Thyroid gland (tissue), 4 donors: ENCODE results near the gene DSCAM. TPM values are rescaled to one million over a fixed set of nuclear protein-coding genes. Genes with fewer than 3 reads are reported as not detected.
"Not testable (repeated sequence)": the region's sequence is repeated elsewhere in the genome, so short reads cannot be mapped to it uniquely, and the experiment has no call there.

Experiments
- DNase-seq, 2 donors: peaks; one replicate each; pipeline ENCODE4 v3.0.0-alpha.2; 2019
- H3K27ac ChIP-seq, 3 donors: fragments of 200-600 bp; sonication (generic); 1 replicate in 2 of 3; 2 replicates in 1 of 3; pipeline ENCODE4 v1.5.1; 2016 to 2019; ENCODE audit warnings: mild to moderate bottlenecking in 1 of 3, moderate library complexity in 1 of 3
- H3K27me3 ChIP-seq: fragments of 200-600 bp; sonication (generic); one replicate; pipeline ENCODE4 v1.5.1; 2019
- H3K36me3 ChIP-seq, 2 donors: fragments of 200-600 bp; sonication (generic); one replicate each; pipeline ENCODE4 v1.5.1; 2016 to 2019
- H3K4me1 ChIP-seq, 2 donors: fragments of 200-600 bp; sonication (generic); one replicate each; pipeline ENCODE4 v1.5.1; 2017 to 2019
- H3K4me3 ChIP-seq, 3 donors: fragments of 200-600 bp; sonication (generic); replicated peaks in 1 of 3; 1 replicate in 2 of 3; 2 replicates in 1 of 3; pipeline ENCODE4 v1.5.1; 2016; ENCODE audit warnings: mild to moderate bottlenecking in 1 of 3
- H3K9me3 ChIP-seq: fragments of 200-600 bp; sonication (generic); one replicate; pipeline ENCODE4 v1.5.1; 2017
- POLR2A ChIP-seq, 2 donors: fragments of 450-650 bp; IDR thresholded peaks; one replicate each; pipeline ENCODE4 v1.6.1; 2017; ENCODE audit warnings: antibody characterized with exemption in 2 of 2, mild to moderate bottlenecking in 2 of 2, moderate library complexity in 1 of 2
- WGBS, 2 donors: methylation state at CpG; one replicate each; pipeline ENCODE4 v1.1.5; 2017; 5-methylcytosine and 5-hydroxymethylcytosine counted together
- intact Hi-C: fragments of 100-400 bp; cut with DNase I; formaldehyde crosslinking; loops from one replicate; pipeline ENCODE4 v1.15.1; 2023
- total RNA-seq, 4 donors: library from RNA; depleted of rRNA; stranded (reverse); fragments of >200 nt; gene quantifications; one replicate each; pipeline ENCODE4 v1.2.3, GENCODE V29; 2016
- TF ChIP-seq, protein P1 (sequence below), 6 experiments: fragments of 200-600 bp in 3 of 6; fragments of 450-650 bp in 3 of 6; sonication (generic) in 3 of 6; IDR thresholded peaks; one replicate each; pipeline ENCODE4 v1.5.1; 2016 to 2019; ENCODE audit warnings: antibody characterized with exemption in 6 of 6, mild to moderate bottlenecking in 2 of 6, inconsistent platforms in 1 of 6, moderate library complexity in 1 of 6

The DSCAM gene
- total RNA-seq, 4 donors from 2014 or later: 0.20 TPM; not detected in 3

DNA sequence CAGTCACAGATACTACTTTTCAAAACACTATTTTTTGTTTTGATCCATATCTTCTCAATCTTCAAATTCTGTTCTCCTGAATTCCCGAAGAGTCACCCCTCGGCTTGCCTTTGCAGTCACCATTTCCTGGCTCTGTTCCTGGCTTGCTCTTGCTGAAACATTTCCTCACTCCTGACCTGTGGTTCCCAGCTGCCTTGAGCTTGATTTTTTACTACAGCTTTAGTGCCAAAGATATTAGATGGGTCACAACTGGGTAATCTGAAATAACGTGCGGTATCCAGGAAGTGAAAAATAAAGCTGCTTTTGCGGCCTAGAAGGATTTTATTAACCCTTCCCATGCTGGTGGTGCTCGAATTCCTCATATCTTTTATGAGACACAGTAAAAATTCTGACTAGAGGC, 660.9 kb downstream of the DSCAM start:
- no peak overlapping the region for H3K4me3 ChIP-seq
- 31 to 33% methylated on average over 6 of the region's 6 CpGs for WGBS, 2 donors
- no peaks in the 10 kb centered on the region for H3K9me3 ChIP-seq
- no peaks in the 10 kb centered on the region for H3K27me3 ChIP-seq
- TF ChIP-seq, protein P1, sequence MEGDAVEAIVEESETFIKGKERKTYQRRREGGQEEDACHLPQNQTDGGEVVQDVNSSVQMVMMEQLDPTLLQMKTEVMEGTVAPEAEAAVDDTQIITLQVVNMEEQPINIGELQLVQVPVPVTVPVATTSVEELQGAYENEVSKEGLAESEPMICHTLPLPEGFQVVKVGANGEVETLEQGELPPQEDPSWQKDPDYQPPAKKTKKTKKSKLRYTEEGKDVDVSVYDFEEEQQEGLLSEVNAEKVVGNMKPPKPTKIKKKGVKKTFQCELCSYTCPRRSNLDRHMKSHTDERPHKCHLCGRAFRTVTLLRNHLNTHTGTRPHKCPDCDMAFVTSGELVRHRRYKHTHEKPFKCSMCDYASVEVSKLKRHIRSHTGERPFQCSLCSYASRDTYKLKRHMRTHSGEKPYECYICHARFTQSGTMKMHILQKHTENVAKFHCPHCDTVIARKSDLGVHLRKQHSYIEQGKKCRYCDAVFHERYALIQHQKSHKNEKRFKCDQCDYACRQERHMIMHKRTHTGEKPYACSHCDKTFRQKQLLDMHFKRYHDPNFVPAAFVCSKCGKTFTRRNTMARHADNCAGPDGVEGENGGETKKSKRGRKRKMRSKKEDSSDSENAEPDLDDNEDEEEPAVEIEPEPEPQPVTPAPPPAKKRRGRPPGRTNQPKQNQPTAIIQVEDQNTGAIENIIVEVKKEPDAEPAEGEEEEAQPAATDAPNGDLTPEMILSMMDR (IDR thresholded peaks at IDR 0.05): no peak
- no peak for TF ChIP-seq POLR2A (IDR thresholded peaks at IDR 0.05)
- DNase-seq: no peak
- H3K27ac ChIP-seq: no peak overlapping the region
- intact Hi-C loops: no loop called here
- no peaks in the 10 kb centered on the region for H3K4me1 ChIP-seq
- no peaks in the 10 kb centered on the region for H3K36me3 ChIP-seq

- Histone ChIP-seq H3K4me1 (no peaks in the 10 kb centered on the region), H3K27me3 (no peaks in the 10 kb centered on the region), H3K9me3 (no peaks in the 10 kb centered on the region), H3K27ac (no peak overlapping the region), H3K36me3 (no peaks in the 10 kb centered on the region), H3K4me3 (no peak overlapping the region)
- no peak for DNase-seq
- intact Hi-C loops: no loop called here
- WGBS, 2 donors: 86 to 94% methylated on average over 5 to 8 of the region's 8 CpGs
- no peak for TF ChIP-seq POLR2A (IDR thresholded peaks at IDR 0.05)
- TF ChIP-seq, protein P1 (IDR thresholded peaks at IDR 0.05): no peak
These were observed 661.8 kb downstream of the DSCAM start for GRCh38 chr21:40185208-40185607.

DNA sequence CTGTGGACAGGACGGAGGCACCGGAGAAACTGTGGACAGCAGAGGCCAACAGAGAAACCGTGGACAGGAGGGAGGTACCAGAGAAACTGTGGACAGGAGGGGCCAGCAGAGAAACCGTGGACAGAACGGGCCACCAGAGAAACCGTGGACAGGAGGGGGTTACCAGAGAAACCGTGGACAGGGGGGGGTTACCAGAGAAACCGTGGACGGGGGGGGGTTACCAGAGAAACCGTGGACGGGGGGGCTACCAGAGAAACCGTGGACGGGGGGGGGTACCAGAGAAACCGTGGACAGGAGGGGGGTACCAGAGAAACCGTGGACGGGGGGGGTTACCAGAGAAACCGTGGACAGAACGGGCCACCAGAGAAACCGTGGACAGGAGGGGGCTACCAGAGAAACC, 664.5 kb downstream of the DSCAM start:
- H3K9me3 ChIP-seq, H3K4me3 ChIP-seq, H3K27me3 ChIP-seq, DNase-seq, H3K27ac ChIP-seq, H3K36me3 ChIP-seq, intact Hi-C loops, H3K4me1 ChIP-seq: not testable (repeated sequence)
- WGBS, 2 donors: 89 to 96% methylated on average over 11 to 12 of the region's 19 CpGs

- TF ChIP-seq POLR2A (IDR thresholded peaks at IDR 0.05): no peak
- TF ChIP-seq, protein P1 (IDR thresholded peaks at IDR 0.05): no peak
- H3K4me3 ChIP-seq: no peak overlapping the region
- 59 to 67% methylated on average over 5 of the region's 5 CpGs for WGBS, 2 donors
- no peak overlapping the region for H3K27ac ChIP-seq
- H3K9me3 ChIP-seq: no peaks in the 10 kb centered on the region
- no peaks in the 10 kb centered on the region for H3K27me3 ChIP-seq
- no peaks in the 10 kb centered on the region for H3K4me1 ChIP-seq
- H3K36me3 ChIP-seq: no peaks in the 10 kb centered on the region
- peak in 1 of 2 donors; percentile 8 for DNase-seq
- intact Hi-C loops: no loop called here
These were observed 667.8 kb downstream of the DSCAM start for GRCh38 chr21:40179166-40179565.

GRCh38 chr21:40178726-40179125, 668.2 kb downstream of the DSCAM start:
- TF ChIP-seq POLR2A (IDR thresholded peaks at IDR 0.05): no peak
- TF ChIP-seq, protein P1 (IDR thresholded peaks at IDR 0.05): no peak
- H3K9me3 ChIP-seq: no peaks in the 10 kb centered on the region
- intact Hi-C loops: no loop called here

DNA sequence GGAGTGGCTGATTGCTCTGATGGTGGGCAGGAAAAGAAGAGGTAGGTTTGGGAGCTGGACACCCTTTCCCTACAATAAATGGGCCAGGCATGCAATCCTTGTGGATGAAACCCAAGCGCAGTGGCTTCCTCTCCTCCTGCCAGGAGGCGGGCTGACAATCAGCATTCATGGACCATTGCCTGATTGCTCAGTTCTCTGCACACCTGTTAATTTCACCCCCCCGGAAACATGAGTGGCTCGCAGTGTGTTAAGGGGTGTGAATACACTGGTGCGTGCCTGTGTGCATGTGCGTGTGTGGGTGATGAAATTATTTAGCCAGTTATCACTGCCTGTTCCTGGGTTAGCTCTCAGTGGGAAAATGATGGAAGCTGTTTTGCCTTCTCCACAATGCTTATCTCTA, 669.0 kb downstream of the DSCAM start:
- Histone ChIP-seq H3K4me3 (no peak overlapping the region), H3K9me3 (no peaks in the 10 kb centered on the region), H3K36me3 (no peaks in the 10 kb centered on the region), H3K27ac (no peak overlapping the region), H3K4me1 (no peaks in the 10 kb centered on the region), H3K27me3 (no peaks in the 10 kb centered on the region)
- no peak for DNase-seq
- TF ChIP-seq, protein P1 (IDR thresholded peaks at IDR 0.05): no peak
- TF ChIP-seq POLR2A (IDR thresholded peaks at IDR 0.05): no peak
- intact Hi-C loops: no loop called here
- WGBS, 2 donors: 79 to 92% methylated on average over 6 of the region's 6 CpGs

More at GRCh38 chr21:40178726-40179125, 668.2 kb downstream of the DSCAM start:
- 84 to 87% methylated on average over 19 of the region's 19 CpGs for WGBS, 2 donors
- H3K4me1 ChIP-seq: no peaks in the 10 kb centered on the region
- no peak overlapping the region for H3K27ac ChIP-seq
- no peak overlapping the region for H3K4me3 ChIP-seq
- no peak for DNase-seq
- H3K27me3 ChIP-seq: no peaks in the 10 kb centered on the region
- no peaks in the 10 kb centered on the region for H3K36me3 ChIP-seq
